Glutamatergic neuron (in vitro differentiated cells): Measurements from ENCODE around the gene CNST. TPM values are rescaled to one million over a fixed set of nuclear protein-coding genes. Genes with fewer than 3 reads are reported as not detected.

Experiments used
- DNase-seq: peaks from one replicate; pipeline ENCODE4 v3.0.0; 2022
- H3K27ac Mint-ChIP-seq: one replicate; pipeline ENCODE4 v1.8.0; 2020; ENCODE audit warnings: mild to moderate bottlenecking, mixed read lengths, inconsistent platforms; ENCODE audit not compliant: unreplicated experiment
- H3K27me3 Mint-ChIP-seq: one replicate; pipeline ENCODE4 v1.8.0; 2020; ENCODE audit warnings: mild to moderate bottlenecking, moderate library complexity, mixed read lengths, inconsistent platforms; ENCODE audit not compliant: unreplicated experiment
- H3K36me3 Mint-ChIP-seq: one replicate; pipeline ENCODE4 v1.8.0; 2020; ENCODE audit warnings: mild to moderate bottlenecking, mixed read lengths, inconsistent platforms; ENCODE audit not compliant: unreplicated experiment
- H3K4me1 Mint-ChIP-seq: one replicate; pipeline ENCODE4 v1.8.0; 2020; ENCODE audit warnings: mild to moderate bottlenecking, low read depth, mixed read lengths, inconsistent platforms; ENCODE audit not compliant: unreplicated experiment
- H3K4me3 Mint-ChIP-seq: one replicate; pipeline ENCODE4 v1.8.0; 2020; ENCODE audit warnings: mild to moderate bottlenecking, mixed read lengths, inconsistent platforms; ENCODE audit not compliant: unreplicated experiment
- H3K9me3 Mint-ChIP-seq: one replicate; pipeline ENCODE4 v1.8.0; 2020; ENCODE audit warnings: mild to moderate bottlenecking, moderate library complexity, mixed read lengths, inconsistent platforms; ENCODE audit not compliant: unreplicated experiment
- total RNA-seq: library from RNA; stranded (reverse); fragmentation: NEBNext Ultra II Directional; extraction: Animal tissue kit (Norgen Biotek cat#: 25700); gene quantifications from one replicate; pipeline ENCODE4 v1.2.1, GENCODE V29; 2021; ENCODE audit not compliant: unreplicated experiment
- TF ChIP-seq, protein P1 (sequence below): fragments of 200-600 bp; sonication (generic); IDR thresholded peaks from one replicate; pipeline ENCODE4 v1.5.0; 2021; ENCODE audit not compliant: partially characterized antibody, unreplicated experiment

CNST gene
- total RNA-seq, 1 donor from 2014 or later: 87.2 TPM

DNA sequence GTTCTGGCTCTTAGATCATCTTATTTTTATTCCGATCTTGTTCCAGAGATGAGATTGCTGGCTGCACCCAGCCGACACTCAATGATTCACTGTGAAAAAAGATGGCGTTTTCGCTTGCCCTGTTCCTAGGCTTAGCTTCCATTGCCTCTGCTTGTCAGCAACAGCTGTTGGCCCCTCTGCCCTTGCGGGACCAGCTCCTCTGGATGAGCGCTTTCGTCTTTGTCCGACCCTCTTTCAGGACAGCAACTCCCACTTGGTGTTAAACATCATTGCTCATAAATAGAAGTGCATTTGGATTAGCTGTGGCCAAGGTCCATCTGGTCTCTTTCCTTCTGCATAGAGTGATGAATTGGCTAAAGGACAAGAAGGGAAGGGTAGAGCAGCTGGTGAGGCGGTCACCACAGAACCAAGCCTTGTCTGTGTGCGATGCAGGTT, 114.5 kb downstream of the CNST start:
- TF ChIP-seq, protein P1, sequence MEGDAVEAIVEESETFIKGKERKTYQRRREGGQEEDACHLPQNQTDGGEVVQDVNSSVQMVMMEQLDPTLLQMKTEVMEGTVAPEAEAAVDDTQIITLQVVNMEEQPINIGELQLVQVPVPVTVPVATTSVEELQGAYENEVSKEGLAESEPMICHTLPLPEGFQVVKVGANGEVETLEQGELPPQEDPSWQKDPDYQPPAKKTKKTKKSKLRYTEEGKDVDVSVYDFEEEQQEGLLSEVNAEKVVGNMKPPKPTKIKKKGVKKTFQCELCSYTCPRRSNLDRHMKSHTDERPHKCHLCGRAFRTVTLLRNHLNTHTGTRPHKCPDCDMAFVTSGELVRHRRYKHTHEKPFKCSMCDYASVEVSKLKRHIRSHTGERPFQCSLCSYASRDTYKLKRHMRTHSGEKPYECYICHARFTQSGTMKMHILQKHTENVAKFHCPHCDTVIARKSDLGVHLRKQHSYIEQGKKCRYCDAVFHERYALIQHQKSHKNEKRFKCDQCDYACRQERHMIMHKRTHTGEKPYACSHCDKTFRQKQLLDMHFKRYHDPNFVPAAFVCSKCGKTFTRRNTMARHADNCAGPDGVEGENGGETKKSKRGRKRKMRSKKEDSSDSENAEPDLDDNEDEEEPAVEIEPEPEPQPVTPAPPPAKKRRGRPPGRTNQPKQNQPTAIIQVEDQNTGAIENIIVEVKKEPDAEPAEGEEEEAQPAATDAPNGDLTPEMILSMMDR: no peak
- H3K27me3 Mint-ChIP-seq: peaks cover 17% of the 10 kb centered on the region
- peak overlapping the region; percentile 99 for H3K27ac Mint-ChIP-seq
- peaks cover 62% of the 10 kb centered on the region for H3K4me1 Mint-ChIP-seq
- H3K4me3 Mint-ChIP-seq: peak overlapping the region; percentile 84
- peaks cover 33% of the 10 kb centered on the region for H3K9me3 Mint-ChIP-seq
- H3K36me3 Mint-ChIP-seq: no peaks in the 10 kb centered on the region
- DNase-seq: peak; percentile 60

DNA sequence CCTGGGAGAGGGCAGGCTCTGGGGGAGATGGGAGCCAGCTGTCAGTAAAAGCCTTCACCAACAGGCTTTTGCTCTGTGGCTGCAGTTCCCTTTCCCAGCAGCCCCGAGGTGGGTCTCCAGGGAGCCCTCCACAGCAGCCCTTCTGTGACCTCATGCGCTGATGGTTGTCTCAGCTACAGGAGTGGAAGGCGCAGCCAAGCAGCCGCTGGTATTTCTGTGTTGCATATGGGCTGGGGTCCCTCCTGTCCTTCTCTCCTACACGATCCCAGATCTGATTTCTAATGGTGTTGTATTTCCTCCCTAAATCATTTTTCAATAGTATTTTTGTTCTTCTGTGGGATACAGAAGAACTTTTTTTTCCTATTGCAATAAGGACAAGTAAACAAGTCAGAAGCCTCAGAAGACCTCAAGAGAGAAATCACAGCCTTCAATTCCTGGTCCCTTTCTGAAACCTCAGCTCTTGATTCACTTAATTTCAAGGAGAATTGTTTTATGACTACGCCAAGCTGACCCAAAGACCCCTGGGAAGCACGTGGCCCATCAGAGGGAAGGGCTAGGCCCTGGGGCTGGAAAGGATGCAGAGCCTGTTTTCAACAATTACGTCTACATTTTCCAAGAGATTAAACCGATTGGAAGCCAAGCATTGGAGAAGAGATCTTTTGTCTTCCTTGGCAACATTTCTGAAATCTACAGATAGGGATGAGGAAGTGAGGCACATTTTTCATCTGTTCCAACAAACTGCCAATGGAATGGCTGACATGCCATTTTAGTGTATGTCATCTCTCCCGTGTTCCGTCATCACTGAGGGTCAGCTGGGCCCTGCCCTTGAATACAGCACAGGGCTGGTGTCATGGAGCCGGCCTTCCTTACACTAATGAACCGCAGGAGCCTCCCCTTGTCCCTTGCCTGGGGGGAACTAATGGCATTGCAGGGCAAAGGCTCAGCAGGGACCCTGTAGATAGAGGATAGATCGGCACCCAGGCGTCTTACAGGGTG, 115.9 kb downstream of the CNST start:
- Mint-ChIP-seq H3K27me3 (peaks cover 21% of the 10 kb centered on the region), H3K4me3 (peak overlapping the region; percentile 79), H3K9me3 (peaks cover 33% of the 10 kb centered on the region), H3K4me1 (peaks cover 71% of the 10 kb centered on the region), H3K27ac (peak overlapping the region; percentile 99), H3K36me3 (no peaks in the 10 kb centered on the region)
- TF ChIP-seq, protein P1: no peak
- DNase-seq: peak; percentile 93

DNA sequence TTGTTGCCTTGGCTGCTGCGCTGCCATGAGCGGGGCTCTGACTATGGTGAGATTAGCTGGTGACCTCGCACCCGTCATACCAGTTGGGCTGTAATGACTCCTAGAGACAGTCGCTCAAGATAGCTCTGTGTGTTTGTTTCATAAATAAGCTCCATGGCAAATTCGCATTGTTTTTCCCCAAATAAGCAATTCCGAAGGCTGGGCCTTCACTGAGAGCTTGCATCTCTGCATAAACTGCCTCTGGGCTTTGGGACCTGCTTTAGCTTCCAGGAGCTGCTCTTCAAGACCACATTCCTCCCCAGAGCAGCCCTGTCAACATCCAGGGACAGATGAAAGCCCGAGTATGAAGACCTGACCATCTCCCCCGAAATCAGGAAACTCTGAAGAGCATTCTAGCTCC, 117.3 kb downstream of the CNST start:
- peaks cover 33% of the 10 kb centered on the region for H3K9me3 Mint-ChIP-seq
- H3K27ac Mint-ChIP-seq: peak overlapping the region; percentile 99
- H3K4me1 Mint-ChIP-seq: peaks cover 65% of the 10 kb centered on the region
- DNase-seq: no peak
- no peak overlapping the region for H3K4me3 Mint-ChIP-seq
- TF ChIP-seq, protein P1: no peak
- H3K36me3 Mint-ChIP-seq: no peaks in the 10 kb centered on the region
- peaks cover 21% of the 10 kb centered on the region for H3K27me3 Mint-ChIP-seq

DNA sequence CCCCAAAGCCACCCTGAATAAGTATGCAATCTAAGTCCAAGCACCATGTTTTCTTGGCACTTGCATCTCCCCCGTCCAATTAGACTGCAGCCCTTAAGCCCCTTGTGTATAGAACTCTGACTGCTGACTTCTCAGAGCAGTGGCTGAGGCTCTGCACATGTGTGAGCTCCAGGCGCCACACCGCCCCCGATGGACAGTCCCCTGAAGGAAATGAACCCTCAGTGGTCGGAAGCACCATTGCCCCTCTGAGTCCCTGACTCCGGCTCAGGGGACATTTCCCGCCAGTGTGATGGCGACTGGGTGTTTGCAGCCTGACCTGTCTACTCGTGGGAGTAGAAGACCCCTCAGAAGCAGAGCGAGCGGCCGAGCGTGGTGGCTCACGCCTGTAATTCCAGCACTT, 120.7 kb downstream of the CNST start:
- peaks cover 4% of the 10 kb centered on the region for H3K36me3 Mint-ChIP-seq
- peak overlapping the region; percentile 36 for H3K27ac Mint-ChIP-seq
- TF ChIP-seq, protein P1: no peak
- peak; percentile 60 for DNase-seq
- no peak overlapping the region for H3K4me3 Mint-ChIP-seq
- H3K27me3 Mint-ChIP-seq: peaks cover 9% of the 10 kb centered on the region
- peaks cover 9% of the 10 kb centered on the region for H3K9me3 Mint-ChIP-seq
- H3K4me1 Mint-ChIP-seq: peaks cover 37% of the 10 kb centered on the region
